HG02973 (cell line): Measurements from ENCODE around the gene INPP5D.

ENCODE experiments used
- ATAC-seq: cut with Tn5 transposase; IDR thresholded peaks from one replicate; pipeline ENCODE4 v1.9.1; 2021; ENCODE audit warnings: moderate library complexity; ENCODE audit not compliant: unreplicated experiment

Gene INPP5D

DNA sequence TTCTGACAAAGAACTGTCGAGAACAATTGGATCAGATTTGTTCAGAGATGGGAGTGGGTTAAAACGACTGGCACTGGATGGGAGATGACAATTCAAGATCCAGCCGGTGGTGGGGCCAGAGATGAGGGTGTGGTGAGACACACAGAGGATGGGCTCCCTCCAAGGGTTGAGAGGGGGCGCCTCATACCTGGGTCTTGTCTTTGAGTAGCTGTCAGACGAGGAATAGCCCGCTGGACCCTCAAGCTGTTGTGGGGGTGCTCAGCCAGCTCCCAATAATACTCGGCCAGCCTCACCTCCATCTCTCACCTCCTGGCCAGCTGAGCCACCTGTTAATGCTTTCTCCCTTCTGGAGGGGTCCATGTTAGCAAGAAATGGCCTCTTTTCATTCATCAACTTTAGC is 14.0 kb downstream of the INPP5D start:
- ATAC-seq = no peak

DNA sequence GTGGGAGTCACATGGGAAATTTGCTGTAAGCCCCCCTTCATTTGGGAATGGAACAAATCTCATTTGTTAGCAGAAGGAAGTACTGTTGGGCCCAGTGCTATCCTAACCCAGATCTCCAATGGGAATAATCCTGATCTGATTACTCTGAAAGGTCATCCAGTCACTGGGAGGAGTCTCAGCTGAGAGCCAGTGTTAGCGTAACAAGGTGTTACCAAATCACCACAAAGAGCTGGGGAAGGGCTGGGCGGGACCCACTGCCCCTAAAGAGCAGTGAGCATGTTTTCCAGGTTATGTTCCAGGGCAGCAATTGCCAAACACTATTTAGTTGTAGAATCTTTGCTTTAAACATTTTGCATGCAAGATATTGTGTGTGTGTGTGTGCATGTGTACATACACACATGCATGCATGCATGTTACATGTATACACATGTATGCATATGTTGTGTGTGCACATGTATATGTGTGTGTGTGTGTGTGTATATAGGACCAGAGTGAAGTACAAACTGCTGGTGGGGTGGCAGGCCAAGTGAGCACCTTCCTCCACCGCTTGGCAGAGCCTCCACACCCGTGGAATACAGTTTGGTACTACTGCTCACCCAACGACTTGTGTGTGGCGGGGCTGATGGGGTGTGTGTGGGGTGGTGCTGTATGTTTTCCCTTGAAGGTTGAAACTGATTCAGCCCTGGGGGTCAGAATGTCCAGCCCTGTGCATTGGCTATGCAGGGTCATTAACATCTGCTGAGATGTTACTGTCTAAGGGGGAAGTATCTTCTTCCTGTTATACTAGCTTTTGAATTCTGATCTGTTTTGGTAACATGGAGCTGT is 15.2 kb downstream of the INPP5D start:
- ATAC-seq = peak; percentile 8

DNA sequence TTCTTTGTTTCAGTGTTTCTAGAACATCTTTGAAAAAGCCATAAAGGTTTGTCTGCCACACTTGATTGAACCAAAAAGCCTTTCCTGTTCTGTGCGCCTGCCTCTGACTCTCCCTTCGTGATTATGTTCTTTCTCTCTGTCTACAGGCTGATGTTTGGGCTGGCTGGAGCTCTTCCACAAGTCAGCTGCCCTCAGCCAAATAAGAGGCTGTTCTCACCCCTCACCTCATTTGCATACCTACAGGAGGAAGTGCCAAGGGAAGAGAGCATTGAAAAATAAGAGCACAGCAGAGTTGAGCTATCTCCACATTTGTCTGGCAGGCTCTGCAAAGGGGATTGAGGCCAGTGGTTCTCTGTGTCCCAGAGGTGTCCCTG is 15.8 kb downstream of the INPP5D start:
- ATAC-seq = peak; percentile 36

DNA sequence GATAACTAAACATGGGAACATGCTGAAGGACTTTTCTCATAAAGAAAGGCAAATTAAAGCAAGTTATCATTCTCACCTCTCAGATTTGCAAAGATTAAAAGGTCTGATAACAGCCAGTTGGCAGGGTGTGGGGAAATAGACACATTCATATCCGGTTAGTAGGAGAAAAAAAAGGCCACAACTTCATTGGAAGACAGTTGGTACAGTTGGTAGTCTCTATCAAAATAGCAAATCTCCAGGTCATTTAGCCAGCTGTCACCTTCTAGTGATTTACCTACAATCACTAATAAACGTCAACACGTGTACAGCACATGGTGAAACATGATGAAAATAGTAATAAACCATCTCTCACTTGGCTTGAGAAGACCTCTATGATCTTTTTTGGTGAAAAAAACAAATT is 16.6 kb downstream of the INPP5D start:
- ATAC-seq = no peak

DNA sequence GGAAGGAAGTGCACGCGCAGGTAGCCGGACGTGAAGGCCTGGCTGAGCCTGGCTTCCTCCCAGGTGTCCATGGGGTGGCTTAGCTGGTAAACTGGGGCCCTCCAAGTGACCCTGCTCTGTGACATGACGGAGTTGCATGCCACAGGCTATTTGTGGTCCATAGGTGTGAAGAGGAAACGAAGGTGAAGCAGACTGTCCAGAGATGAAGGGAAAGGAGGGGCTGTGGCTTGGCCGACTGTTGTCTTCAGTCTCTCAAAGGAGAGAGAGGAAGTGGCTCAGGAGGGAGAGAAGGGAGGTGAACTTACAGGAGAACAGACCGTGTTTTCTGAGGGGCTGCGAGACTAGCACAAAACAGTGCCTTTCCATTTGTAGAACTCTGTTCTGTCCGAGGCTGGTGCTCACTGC is 19.3 kb downstream of the INPP5D start:
- ATAC-seq = peak; percentile 28

DNA sequence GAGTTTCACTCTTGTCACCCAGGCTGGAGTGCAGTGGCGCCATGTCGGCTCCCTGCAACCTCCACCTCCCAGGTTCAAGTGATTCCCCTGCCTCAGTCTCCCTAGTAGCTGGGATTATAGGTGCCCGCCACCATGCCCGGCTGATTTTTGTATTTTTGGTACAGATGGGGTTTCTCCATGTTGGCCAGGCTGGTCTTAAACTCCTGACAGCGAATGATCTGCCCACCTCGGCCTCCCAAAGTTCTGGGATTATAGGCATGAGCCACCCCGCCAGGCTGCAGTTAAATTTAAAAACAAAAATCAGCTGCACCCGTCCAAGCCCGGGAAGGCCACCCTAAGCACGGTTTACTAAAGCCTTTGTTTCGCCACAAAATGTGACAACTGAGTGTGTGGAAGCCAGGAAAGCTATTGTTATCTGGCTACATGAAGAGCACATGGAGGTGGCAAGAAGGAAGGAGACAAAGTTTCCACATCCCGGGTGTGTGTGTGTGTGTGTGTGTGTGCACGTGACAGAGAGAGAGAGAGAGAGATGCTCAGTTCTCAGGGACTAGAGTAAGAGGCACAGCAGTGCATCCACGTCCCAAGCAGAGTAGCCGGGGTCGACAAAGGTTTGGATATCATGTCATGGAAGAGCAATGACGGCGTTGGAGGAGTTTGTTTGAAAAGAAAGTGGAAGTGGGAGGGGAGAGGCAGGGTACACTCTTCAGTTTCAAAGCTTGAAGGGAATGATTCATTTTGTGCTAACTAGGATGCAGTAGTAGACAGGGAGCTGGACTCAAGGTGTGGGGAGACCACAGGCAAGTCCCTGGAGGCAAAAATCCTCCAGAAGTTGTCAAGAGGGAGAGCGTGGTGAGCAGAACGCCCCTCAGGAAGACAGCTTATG is 20.1 kb downstream of the INPP5D start:
- ATAC-seq = no peak

DNA sequence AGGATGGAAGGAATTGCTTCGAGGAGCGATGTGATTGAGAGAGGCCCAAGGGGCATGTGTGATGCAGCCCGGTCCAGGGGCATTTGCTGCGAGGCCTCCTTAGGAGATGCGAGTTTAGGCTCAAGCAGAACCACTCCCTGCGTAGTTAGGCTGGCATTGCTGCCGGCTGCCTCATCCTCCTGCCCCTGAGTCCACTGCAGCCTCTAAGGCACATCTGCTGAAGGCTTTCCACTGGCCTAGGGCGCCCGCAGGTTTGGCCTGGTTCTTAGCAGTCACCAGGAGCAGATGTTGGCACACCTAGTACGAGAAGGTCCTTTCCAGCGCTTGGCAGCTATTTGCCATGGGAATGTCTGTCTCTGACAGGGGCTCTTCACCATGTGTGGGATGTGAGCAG is 20.7 kb downstream of the INPP5D start:
- no peak for ATAC-seq

DNA sequence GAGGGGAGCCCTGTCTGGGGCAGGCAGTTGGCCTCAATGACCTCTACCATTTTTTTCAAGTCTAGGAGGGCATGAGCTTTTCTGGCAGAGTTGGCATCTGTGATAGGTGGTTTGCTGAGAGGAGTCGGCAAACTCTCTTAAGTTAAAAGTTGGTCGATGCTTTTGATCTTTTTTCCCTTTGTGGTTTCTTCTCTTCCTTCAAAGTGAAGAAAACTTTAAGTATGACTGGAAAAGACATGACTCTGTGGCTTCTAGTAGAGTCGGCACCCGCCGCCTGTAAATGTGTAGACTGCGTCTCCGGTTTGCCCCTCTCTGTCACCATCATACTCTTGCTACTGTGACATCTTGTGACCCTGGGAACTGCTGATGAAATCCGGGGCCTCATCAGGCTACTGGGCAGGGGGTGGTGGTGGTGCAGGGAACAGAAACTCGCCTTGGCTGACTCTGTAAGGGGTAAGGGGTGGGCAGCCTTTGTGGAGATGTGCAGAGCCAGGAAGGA is 21.1 kb downstream of the INPP5D start:
- no peak for ATAC-seq

DNA sequence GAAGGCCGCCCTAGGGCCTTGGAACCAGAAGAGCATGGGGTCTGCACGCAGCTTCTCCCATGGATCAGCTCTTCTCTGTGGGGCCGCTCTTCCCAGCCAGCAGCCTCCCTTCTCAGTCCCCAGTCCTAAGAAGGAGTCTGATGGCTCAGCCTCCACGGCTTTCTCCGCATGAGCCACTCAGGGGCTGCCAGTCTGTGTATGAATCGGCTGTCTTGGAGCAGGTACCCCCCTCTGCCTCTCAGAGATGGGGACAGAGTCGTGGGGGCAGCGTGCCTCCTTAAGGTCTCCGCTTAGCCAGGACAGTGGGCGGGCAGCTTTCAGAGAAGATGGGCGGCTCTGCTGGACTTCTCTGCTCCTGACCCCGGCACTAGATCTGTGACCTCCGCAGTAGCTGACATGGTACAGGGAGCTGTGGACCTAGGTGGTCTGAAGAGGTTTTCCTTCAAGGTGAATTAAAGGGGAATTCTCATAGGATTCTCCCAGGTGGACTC is 21.6 kb downstream of the INPP5D start:
- no peak for ATAC-seq

DNA sequence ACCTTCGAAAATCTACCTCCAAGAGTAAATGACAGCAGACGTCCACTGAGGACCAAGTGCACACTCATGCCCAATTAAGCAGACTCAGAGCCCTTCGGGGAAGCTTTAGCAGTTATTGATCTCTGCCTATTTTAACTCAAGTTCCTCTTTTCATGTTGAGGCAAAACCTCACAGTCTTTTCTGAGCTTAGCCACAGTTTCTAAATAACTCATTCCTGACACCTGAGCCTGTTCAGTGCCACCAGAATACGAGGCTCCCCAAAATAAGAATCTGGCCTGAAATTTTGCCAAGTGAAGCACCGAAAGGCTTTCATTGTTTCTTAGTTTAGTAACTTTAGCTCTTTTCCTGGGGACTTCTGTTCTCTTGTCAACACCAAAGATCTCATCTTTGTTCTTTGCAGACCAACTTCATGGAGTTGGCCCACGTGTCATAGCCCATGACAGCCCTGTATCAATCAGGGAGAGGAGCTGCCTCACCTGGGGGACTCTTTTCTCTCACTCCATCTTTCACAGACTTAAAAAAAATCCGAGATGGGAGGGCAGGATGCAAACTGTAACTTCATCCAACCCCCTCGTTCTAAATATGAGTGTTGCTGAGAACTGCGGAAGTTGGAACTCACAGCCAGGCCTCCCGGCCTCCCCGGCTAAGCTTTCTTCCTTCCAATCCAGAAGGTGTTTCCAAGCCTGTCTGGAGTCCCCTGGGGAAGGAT is 22.2 kb downstream of the INPP5D start:
- peak; percentile 38 for ATAC-seq

DNA sequence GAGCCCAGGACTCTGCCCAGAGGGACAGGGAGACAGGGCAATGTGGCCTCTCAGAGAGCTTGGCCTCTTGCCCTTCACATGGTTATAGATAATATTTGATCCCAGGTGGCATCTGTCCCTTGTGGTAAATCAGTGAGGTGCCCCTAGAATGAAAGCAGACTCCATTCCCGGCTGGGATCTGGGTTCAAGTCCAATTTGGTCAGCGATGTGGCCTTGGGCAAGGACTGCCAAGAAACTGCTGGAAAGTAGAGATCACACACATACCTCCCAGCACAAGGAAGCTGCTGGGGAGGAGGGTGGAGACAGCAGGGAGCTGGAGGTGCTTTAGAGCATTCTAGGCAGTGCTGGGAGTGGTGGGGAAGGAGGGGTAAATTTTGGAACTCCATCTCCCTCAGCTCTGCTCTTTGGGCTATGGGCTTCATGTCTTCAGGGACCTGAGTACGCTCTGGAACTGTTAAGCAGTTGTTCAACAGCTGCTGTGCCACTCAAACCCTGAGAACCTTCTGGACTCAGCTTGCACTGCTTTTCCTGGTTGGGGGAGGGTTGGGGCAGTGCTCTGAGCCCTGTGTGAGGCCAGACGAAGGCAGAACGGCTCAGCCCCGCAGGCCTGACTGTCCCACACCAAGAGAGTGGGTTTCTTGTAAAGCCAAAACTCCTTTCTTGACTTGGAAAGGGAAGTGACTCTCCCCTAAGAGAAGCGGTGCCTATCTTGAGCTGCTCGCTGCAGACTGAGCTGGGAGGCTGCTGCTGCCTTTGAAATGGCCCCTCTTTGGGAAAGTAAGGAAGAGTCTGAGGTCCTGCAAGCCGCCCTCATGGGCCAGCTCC is 23.0 kb downstream of the INPP5D start:
- no peak for ATAC-seq

DNA sequence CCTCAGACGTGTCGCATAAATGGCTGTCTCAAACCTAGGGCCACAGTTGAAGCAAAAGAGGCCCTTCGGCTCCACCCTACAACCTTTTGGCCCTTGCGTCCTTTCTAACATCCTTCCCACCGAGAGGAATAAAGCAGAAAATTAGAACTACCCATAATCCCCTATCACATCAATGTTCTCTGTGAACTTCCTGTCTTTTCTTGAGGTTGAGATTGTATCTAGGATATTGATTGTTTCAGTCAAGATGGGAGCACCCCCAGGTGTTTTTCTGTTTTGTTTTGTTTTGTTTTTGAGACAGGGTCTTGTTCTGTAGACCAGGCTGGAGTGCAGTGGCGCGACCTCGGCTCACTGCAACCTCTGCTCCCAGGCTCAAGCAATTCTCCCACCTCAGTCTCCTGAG is 23.6 kb downstream of the INPP5D start:
- no peak for ATAC-seq

DNA sequence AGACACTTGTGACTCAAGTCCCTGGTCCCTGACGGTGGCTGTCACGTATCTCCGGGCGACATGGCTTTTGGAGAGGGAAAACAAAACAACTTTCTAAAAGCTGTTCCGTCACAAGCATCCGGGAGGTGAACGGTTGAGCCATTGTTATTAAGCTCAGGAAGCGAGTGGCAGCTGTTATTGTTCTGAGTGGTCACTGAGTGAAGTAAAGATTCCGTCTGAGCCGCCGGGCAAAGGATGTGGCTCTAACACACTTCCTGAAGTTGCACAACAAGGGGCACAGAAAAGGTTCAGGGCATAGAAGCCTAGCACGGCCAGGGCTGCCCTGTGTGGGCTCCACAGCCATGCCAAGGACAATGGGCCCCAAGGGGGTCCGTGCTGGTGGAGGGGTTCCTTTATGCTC is 24.3 kb downstream of the INPP5D start:
- ATAC-seq = peak; percentile 23

DNA sequence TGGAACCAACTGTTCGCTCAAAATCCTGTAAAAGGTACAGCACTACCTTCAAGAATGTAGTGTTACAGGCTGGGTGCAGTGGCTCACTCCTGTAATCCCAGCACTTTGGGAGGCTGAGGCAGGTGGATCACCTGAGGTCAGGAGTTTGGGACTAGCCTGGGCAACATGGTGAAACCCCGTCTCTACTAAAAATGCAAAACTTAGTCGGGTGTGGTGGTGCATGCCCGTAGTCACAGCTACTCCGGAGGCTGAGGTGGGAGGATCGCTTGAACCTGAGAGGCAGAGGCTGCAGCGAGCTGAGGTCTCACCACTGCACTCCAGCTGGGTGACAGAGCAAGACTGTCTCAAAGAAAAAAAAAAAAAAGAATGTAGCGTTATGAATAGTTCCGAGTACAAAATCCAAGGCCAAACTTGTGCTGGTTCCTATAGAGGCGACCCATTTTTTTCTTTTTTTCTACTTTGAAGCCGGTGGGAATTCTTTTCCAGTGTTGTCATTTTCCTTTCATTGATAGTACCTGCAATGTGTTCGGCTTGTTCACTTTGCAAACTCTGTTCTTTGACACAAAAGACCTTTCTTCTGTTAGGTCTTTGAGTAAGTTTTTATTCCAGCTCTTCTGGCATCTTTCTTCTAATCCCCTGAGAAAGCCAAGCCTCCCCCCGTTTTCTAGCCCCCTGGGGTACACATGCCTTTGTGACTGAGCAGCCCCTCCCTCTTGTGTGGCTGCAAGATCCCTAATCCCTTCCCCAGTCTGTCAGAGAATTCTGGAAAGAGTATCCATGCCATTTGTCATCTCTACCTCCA is 25.1 kb downstream of the INPP5D start:
- no peak for ATAC-seq

DNA sequence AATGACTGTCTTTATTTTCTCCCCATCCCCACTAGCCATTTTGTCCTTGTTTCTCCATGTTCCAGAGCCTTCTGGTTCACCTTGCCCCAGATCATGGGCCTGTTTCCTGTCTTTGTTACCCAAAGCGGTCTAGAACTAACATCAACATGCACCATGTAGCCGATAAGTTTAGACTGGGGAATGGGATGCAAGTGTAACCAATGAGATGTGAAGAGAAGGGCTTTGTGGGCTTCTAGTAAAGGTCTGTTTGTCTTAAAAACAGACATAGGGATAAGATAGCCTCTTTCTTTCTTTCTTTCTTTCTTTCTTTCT is 25.7 kb downstream of the INPP5D start:
- no peak for ATAC-seq

DNA sequence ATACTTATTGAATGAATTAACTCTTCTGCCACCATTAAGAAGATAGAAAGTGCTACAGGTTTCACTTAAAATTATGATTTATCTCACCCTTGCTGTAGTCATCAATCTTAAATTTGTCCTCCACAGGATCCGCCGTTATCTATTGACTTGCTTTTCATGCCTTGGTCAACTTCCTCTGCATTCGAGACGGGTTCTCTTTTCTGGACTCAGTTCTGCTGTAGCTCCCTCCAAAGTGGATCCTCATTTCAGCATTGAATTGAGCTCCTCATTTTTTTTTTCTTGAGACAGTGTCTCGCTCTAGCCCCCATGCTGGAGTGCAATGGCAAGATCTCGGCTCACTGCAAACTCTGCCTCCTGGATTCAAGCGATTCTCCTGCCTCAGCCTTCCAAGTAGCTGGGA is 27.6 kb downstream of the INPP5D start:
- ATAC-seq = no peak

DNA sequence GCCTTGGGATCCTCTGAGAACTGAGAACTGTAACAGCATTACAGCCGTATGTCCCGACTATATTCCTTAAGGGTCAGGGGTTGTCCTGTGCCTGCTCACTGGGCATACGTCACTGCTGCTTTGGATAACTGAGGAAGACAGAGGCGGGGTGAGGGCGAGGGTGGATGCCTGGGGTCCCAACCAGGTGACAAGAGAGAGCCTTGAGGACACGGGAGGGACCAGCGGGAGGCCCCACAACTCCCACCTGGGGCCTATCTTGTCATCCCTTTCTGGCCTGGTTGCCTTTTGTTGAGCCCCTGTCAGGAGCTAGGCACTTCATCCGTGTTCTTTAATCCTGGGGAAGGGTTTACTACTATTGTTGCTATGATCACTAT is 28.8 kb downstream of the INPP5D start:
- ATAC-seq = no peak

DNA sequence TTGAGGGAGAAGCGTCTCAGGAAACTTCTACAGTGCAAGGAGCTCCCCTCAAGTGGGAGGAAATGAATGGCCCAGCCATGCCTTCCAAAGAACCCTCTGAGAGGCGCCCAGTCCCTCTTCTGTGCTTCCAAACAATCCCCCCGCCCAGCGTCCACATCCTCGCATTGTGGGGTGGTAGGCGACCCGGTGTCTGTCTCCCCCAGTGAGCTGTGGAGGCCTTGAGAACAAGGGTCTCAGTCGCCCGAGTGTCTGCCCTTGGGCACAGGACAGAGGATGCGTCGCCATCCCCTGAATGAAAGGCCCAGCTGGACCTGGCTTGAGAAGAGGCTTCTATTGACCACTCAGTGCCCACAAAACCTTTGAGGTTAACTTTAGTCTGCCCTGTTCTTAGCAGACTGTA is 29.7 kb downstream of the INPP5D start:
- ATAC-seq = no peak

DNA sequence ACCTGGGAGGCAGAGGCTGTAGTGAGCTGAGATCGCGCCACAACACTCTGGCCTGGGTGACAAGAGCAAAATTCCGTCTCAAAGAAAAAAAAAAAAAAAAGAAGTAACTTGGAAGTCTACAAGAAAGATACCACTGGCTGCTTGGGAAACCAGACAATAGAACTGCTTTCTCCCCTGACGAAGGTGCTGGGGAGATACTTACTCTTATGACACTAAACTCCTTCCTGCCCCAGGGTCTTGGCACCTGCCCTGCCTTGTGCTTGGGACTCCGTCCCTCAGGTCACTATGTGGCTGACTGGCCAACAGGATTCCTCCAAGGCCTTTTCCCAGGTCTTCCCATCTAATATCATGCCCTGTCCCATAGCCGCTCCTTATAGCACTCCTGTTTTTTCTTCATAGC is 30.7 kb downstream of the INPP5D start:
- ATAC-seq = no peak
